K562 (cell line): ENCODE data around the gene PTHLH. TPM values are rescaled to one million over a fixed set of nuclear protein-coding genes. Genes with fewer than 3 reads are reported as not detected.

Source experiments
- ATAC-seq: fragments of 200-7000 bp; cut with Tn5 transposase; 3 replicates; pipeline ENCODE4 v1.9.1; 2020; ENCODE audit warnings: moderate library complexity
- BruUV-seq: library from RNA; stranded (reverse); fragments of 400-500 nt; replicated peaks from 2 replicates; lab custom pipeline; 2021; lab: Mats Ljungman, UMichigan
- CTCF ChIA-PET: fragments of 300-600 bp; formaldehyde crosslinking; extraction: SDS; loops from one replicate; lab custom pipeline; 2021; ENCODE audit warnings: low intra/inter-chr PET ratio; lab: Yijun Ruan, JAX
- POLR2A ChIA-PET: fragments of 300-600, 350-650 bp; sonication (Branson Sonifier 250); formaldehyde crosslinking; extraction: SDS; loops from one replicate; lab custom pipeline; 2021; ENCODE audit warnings: antibody characterized with exemption, inconsistent platforms; lab: Yijun Ruan, JAX
- DNase-seq, 4 experiments: peaks; one replicate each; pipeline versions ENCODE4 v3.0.0 to v3.0.0-alpha.2; 2011 to 2018; ENCODE audit warnings: low spot score in 3 of 4, mixed read lengths in 3 of 4; ENCODE audit errors: extremely low read depth in 1 of 4
- FAIRE-seq: peaks from 2 replicates; lab custom pipeline; 2011; peaks lifted over from hg19 to GRCh38; lab: Jason Lieb, UNC
- H2AFZ ChIP-seq: 2 replicates; pipeline ENCODE4 v1.6.0; 2011; ENCODE audit warnings: low read depth, low read length, control low read depth, inconsistent platforms
- H3K27ac ChIP-seq: fragments of 200-600 bp; 3 replicates; pipeline ENCODE4 v1.8.0; 2011; ENCODE audit warnings: low read depth, mild to moderate bottlenecking, control low read depth, inconsistent platforms, low read length, moderate library complexity, mixed read lengths; ENCODE audit errors: extremely low read depth
- H3K27me3 ChIP-seq, 2 experiments: fragments of 300-600 bp in 1 of 2; 2 replicates in 1 of 2; 3 replicates in 1 of 2; pipeline versions ENCODE4 v1.6.0 to v1.8.0; 2011; ENCODE audit warnings: inconsistent platforms in 2 of 2, low read length in 2 of 2, mild to moderate bottlenecking in 1 of 2, mixed read lengths in 1 of 2, moderate library complexity in 1 of 2; ENCODE audit not compliant: control insufficient read depth in 2 of 2, insufficient read depth in 2 of 2
- H3K36me3 ChIP-seq: fragments of 300-600 bp; 3 replicates; pipeline ENCODE4 v1.8.0; 2011; ENCODE audit warnings: mild to moderate bottlenecking, low read length, inconsistent platforms; ENCODE audit not compliant: control insufficient read depth, insufficient read depth
- H3K4me1 ChIP-seq, 2 experiments: fragments of 200-600 bp in 1 of 2; replicated peaks in 1 of 2; 2 replicates in 1 of 2; 3 replicates in 1 of 2; pipeline versions ENCODE4 v1.5.1 to v1.8.0; 2011; ENCODE audit warnings: inconsistent platforms in 2 of 2, low read length in 2 of 2, mild to moderate bottlenecking in 1 of 2, mixed read lengths in 1 of 2, moderate library complexity in 1 of 2; ENCODE audit not compliant: control insufficient read depth in 2 of 2, insufficient read depth in 2 of 2
- H3K4me2 ChIP-seq: 2 replicates; pipeline ENCODE4 v1.6.1; 2011; ENCODE audit warnings: low read length, control low read depth, inconsistent platforms, mixed read lengths; ENCODE audit not compliant: insufficient read depth
- H3K4me3 ChIP-seq: fragments of 200-600 bp; sonication (generic), shearing (Covaris generic); 2 replicates; pipeline ENCODE4 v1.5.1; 2016; ENCODE audit warnings: control low read depth, inconsistent platforms
- H3K79me2 ChIP-seq: fragments of 200-600 bp; 3 replicates; pipeline ENCODE4 v1.8.0; 2011; ENCODE audit warnings: low read length, inconsistent platforms; ENCODE audit not compliant: control insufficient read depth, insufficient read depth
- H3K9ac ChIP-seq, 2 experiments: 2 replicates each; pipeline versions ENCODE4 v1.6.0 to v1.6.1; 2011; ENCODE audit warnings: low read depth in 2 of 2, low read length in 2 of 2, control low read depth in 1 of 2, inconsistent platforms in 1 of 2, mild to moderate bottlenecking in 1 of 2, mixed read lengths in 1 of 2; ENCODE audit not compliant: insufficient read depth in 1 of 2
- H3K9me1 ChIP-seq: one replicate; pipeline ENCODE4 v1.6.0; 2011; ENCODE audit warnings: inconsistent platforms, mild to moderate bottlenecking, low read length, moderate library complexity; ENCODE audit not compliant: control insufficient read depth, insufficient read depth
- H3K9me3 ChIP-seq: replicated peaks from 2 replicates; pipeline ENCODE4 v1.5.1; 2011; ENCODE audit warnings: low read depth, low read length, inconsistent platforms; ENCODE audit not compliant: control insufficient read depth, insufficient read depth
- H4K20me1 ChIP-seq: replicated peaks from 2 replicates; pipeline ENCODE4 v1.6.1; 2011; ENCODE audit warnings: low read length, inconsistent platforms, mixed read lengths; ENCODE audit not compliant: control insufficient read depth, insufficient read depth
- ATF7 ChIP-seq: fragments of 450-650 bp; IDR thresholded peaks from 2 replicates; pipeline ENCODE4 v1.7.1; 2014; ENCODE audit warnings: mild to moderate bottlenecking, moderate library complexity
- BCL6 ChIP-seq: fragments of 250-450 bp; sonication (Bioruptor Pico); IDR thresholded peaks from 2 replicates; pipeline ENCODE4 v1.4.0; 2020
- ETS2 ChIP-seq: IDR thresholded peaks from 2 replicates; pipeline ENCODE4 v1.6.1; 2016; ENCODE audit warnings: borderline replicate concordance, missing genetic modification characterization, mild to moderate bottlenecking, moderate library complexity, missing compliant biosample characterization; ENCODE audit not compliant: poor library complexity, severe bottlenecking
- FOSL1 ChIP-seq: fragments of 200-800 bp; sonication (Bioruptor generic); conservative IDR thresholded peaks from 2 replicates; pipeline ENCODE4 v1.6.1; 2016; ENCODE audit warnings: missing genetic modification characterization, missing compliant biosample characterization
- FOXM1 ChIP-seq, 2 experiments: fragments of 450-650 bp in 1 of 2; sonication (generic) in 1 of 2; formaldehyde crosslinking in 1 of 2; IDR thresholded peaks; 2 replicates each; pipeline versions ENCODE4 v1.6.1 to v1.9.0; 2017 to 2022; ENCODE audit warnings: low read depth in 2 of 2, mild to moderate bottlenecking in 2 of 2, missing genetic modification reagents in 1 of 2, moderate library complexity in 1 of 2
- FOXP1 ChIP-seq: sonication (generic); formaldehyde crosslinking; IDR thresholded peaks from 2 replicates; pipeline ENCODE4 v1.8.0; 2022; ENCODE audit warnings: mild to moderate bottlenecking, missing genetic modification reagents
- HINFP ChIP-seq: fragments of 450-650 bp; conservative IDR thresholded peaks from 2 replicates; pipeline ENCODE4 v1.6.1; 2016; ENCODE audit warnings: missing genetic modification characterization, low read depth, mild to moderate bottlenecking, control low read depth, missing compliant biosample characterization
- HMGN3 ChIP-seq: IDR thresholded peaks from 2 replicates; pipeline ENCODE4 v1.6.1; 2011; ENCODE audit warnings: borderline replicate concordance, low read depth, mild to moderate bottlenecking, mixed read lengths, low read length; ENCODE audit not compliant: insufficient read length; ENCODE audit errors: extremely low read depth
- NFATC3 ChIP-seq: fragments of 450-650 bp; IDR thresholded peaks from 2 replicates; pipeline ENCODE4 v1.6.1; 2017; ENCODE audit warnings: mild to moderate bottlenecking
- SAFB ChIP-seq: fragments of 200-400 bp; formaldehyde crosslinking; IDR thresholded peaks from 2 replicates; pipeline ENCODE4 v1.6.1; 2017; ENCODE audit warnings: low read depth, low read length, borderline replicate concordance
- SMARCE1 ChIP-seq: fragments of 450-650 bp; IDR thresholded peaks from 2 replicates; pipeline ENCODE4 v1.7.1; 2016; ENCODE audit warnings: mild to moderate bottlenecking
- THAP7 ChIP-seq: fragments of 250-450 bp; sonication (Bioruptor Pico); IDR thresholded peaks from 2 replicates; pipeline ENCODE4 v1.5.0; 2021
- ZBTB17 ChIP-seq: fragments of 450-650 bp; formaldehyde crosslinking; IDR thresholded peaks from 2 replicates; pipeline ENCODE4 v1.4.0; 2020; ENCODE audit warnings: mild to moderate bottlenecking
- ZBTB7A ChIP-seq: IDR thresholded peaks from 2 replicates; pipeline ENCODE4 v1.6.1; 2011; ENCODE audit warnings: low read depth, mild to moderate bottlenecking, low read length, moderate library complexity, borderline replicate concordance; ENCODE audit not compliant: control insufficient read depth
- ZBTB8A ChIP-seq: fragments of 450-650 bp; IDR thresholded peaks from 2 replicates; pipeline ENCODE4 v1.6.1; 2018; ENCODE audit warnings: mild to moderate bottlenecking, moderate library complexity; ENCODE audit not compliant: partially characterized antibody
- ZC3H8 ChIP-seq: fragments of 450-650 bp; IDR thresholded peaks from 2 replicates; pipeline ENCODE4 v1.6.1; 2017
- ZEB2 ChIP-seq: fragments of 450-650 bp; IDR thresholded peaks from 2 replicates; pipeline ENCODE4 v1.6.1; 2016
- ZKSCAN1 ChIP-seq: fragments of 150-350 bp; IDR thresholded peaks from 2 replicates; pipeline ENCODE4 v1.6.1; 2016; ENCODE audit warnings: low read depth, low read length
- ZNF12 ChIP-seq: sonication (generic); formaldehyde crosslinking; IDR thresholded peaks from 2 replicates; pipeline ENCODE4 v1.4.0; 2020; ENCODE audit warnings: mild to moderate bottlenecking, missing genetic modification reagents
- ZNF639 ChIP-seq, 2 experiments: fragments of 200-800 bp in 1 of 2; sonication (Bioruptor generic) in 1 of 2; sonication (generic) in 1 of 2; formaldehyde crosslinking in 1 of 2; IDR thresholded peaks in 1 of 2; conservative IDR thresholded peaks in 1 of 2; 2 replicates each; pipeline versions ENCODE4 v1.5.0 to v1.6.1; 2016 to 2020; ENCODE audit warnings: missing compliant biosample characterization in 1 of 2, missing genetic modification characterization in 1 of 2, missing genetic modification reagents in 1 of 2
- ZNF75A ChIP-seq: fragments of 450-650 bp; formaldehyde crosslinking; IDR thresholded peaks from 2 replicates; pipeline ENCODE4 v1.4.0; 2020; ENCODE audit warnings: mild to moderate bottlenecking
- WGBS: fragments of 100-300 bp; shearing (Covaris generic); methylation state at CpG from one replicate; pipeline ENCODE4 v1.1.6; 2016; ENCODE audit warnings: low coverage, mixed read lengths; ENCODE audit not compliant: insufficient coverage; ENCODE audit errors: missing lambda C conversion rate; 5-methylcytosine and 5-hydroxymethylcytosine counted together
- in situ Hi-C: fragments of 300-500 bp; cut with MboI; formaldehyde crosslinking; loops from 4 replicates; pipeline ENCODE4 v1.15.0; 2018; ENCODE audit warnings: inconsistent platforms, mixed read lengths
- intact Hi-C: fragments of 100-400 bp; cut with micrococcal nuclease; formaldehyde crosslinking; loops from 2 replicates; pipeline ENCODE4 v1.14.2; 2022
- polyA plus RNA-seq, 8 experiments: library from polyadenylated mRNA; depleted of rRNA in 4 of 8; stranded (reverse) in 5 of 8; unstranded in 3 of 8; fragments of >200 nt; fragmentation: Nextera tagmentation in 2 of 8; fragmentation: Illumina TruSeq in 1 of 8; extraction: Ambion mirVana in 2 of 8; extraction: Trizol in 1 of 8; gene quantifications; 2 replicates each; pipeline versions ENCODE4 v1.2.1 to v1.2.3, GENCODE V29; 2011 to 2014; ENCODE audit warnings: inconsistent platforms in 1 of 8, missing spikeins in 1 of 8
- total RNA-seq, 7 experiments: library from RNA; depleted of rRNA in 6 of 7; stranded (reverse); fragments of >200 nt in 6 of 7; fragmentation: Illumina TruSeq in 2 of 7; extraction: Trizol in 2 of 7; gene quantifications; 2 replicates each; pipeline versions ENCODE4 v1.2.1 to v1.2.3, GENCODE V29; 2011 to 2021; ENCODE audit warnings: low replicate concordance in 1 of 7

The PTHLH gene
- total and polyA plus RNA-seq, 9 of the 15 experiments (the other 6 are each of a cell fraction or from before 2014, with no cell fraction given): 0.14 to 2.5 (median 0.74) TPM

- no peak for TF ChIP-seq ZNF75A
- TF ChIP-seq FOSL1 (tag): peak; percentile 56
- no peak for TF ChIP-seq ZBTB8A
- no peak for TF ChIP-seq ZBTB7A
- TF ChIP-seq FOXM1 (IDR thresholded peaks at IDR 0.05; ENCODE audit: low read depth): no peak
- TF ChIP-seq FOXM1 (CRISPR knock-in tag; IDR thresholded peaks at IDR 0.05; ENCODE audit: low read depth): no peak
- no peak for TF ChIP-seq ZNF12
- TF ChIP-seq ZEB2: no peak
- no peak for TF ChIP-seq ZBTB17 (CRISPR knock-in tag)
- TF ChIP-seq ATF7: no peak
- TF ChIP-seq ZKSCAN1: no peak
- no peak for TF ChIP-seq FOXP1
- TF ChIP-seq HMGN3: no peak
- TF ChIP-seq ETS2 (tag): no peak
- no peak for TF ChIP-seq NFATC3
Observed at GRCh38 chr12:27999970-28000369, 27.4 kb upstream of the PTHLH start (continued).

GRCh38 chr12:27999521-27999920, 27.0 kb upstream of the PTHLH start:
- Histone ChIP-seq H3K4me2 (no peak overlapping the region), H3K79me2 (no peaks in the 10 kb centered on the region), H3K27me3 (no peaks in the 10 kb centered on the region), H2AFZ (no peak overlapping the region), H3K27ac (no peak overlapping the region), H3K9me3 (no peaks in the 10 kb centered on the region), H3K4me1 (no peaks in the 10 kb centered on the region), H3K4me3 (no peak overlapping the region), H3K36me3 (no peaks in the 10 kb centered on the region), H3K9ac (no peak overlapping the region), H4K20me1 (no peaks in the 10 kb centered on the region), H3K9me1 (no peaks in the 10 kb centered on the region)
- WGBS: 52% methylated on average over 2 of the region's 2 CpGs
- intact Hi-C loops: no loop called here
- POLR2A ChIA-PET: no interaction called here
- CTCF ChIA-PET: no interaction called here
- ATAC-seq: no peak
- BruUV-seq: no TSS peak
- DNase-seq: no peak
- in situ Hi-C loops: no loop called here
- TF ChIP-seq BCL6 (CRISPR knock-in tag) (no peak), HINFP (no peak), SMARCE1 (no peak), THAP7 (no peak), ZNF639 (CRISPR knock-in tag; conservative IDR thresholded peaks at IDR 0.05 in 1 of 2, IDR thresholded peaks at IDR 0.05 in 1 of 2) (no peak), SAFB (no peak), FOSL1 (tag) (no peak), ZC3H8 (no peak)
- no peak for FAIRE-seq
